Upper lobe of left lung (tissue), 6 donors: ENCODE data around the gene CENPP. TPM values are rescaled to one million over a fixed set of nuclear protein-coding genes. Genes with fewer than 3 reads are reported as not detected.

Experiments
- ATAC-seq, 2 donors: fragments of 200-7000 bp; cut with Tn5 transposase; one replicate each; pipeline ENCODE4 v1.9.1; 2022; ENCODE audit warnings: mild to moderate bottlenecking in 2 of 2, moderate library complexity in 2 of 2; ENCODE audit not compliant: low FRiP score in 2 of 2
- DNase-seq, 2 donors: peaks; one replicate each; pipeline ENCODE4 v3.0.0-alpha.2; 2019 to 2020
- H3K27ac ChIP-seq, 4 donors: fragments of 200-600 bp; sonication (generic); one replicate each; pipeline ENCODE4 v1.5.1; 2016 to 2019
- H3K27me3 ChIP-seq, 4 donors: fragments of 200-600 bp; sonication (generic); one replicate each; pipeline ENCODE4 v1.5.1; 2017 to 2019
- H3K36me3 ChIP-seq, 4 donors: fragments of 200-600 bp; sonication (generic); one replicate each; pipeline ENCODE4 v1.5.1; 2016 to 2019
- H3K4me1 ChIP-seq, 4 donors: fragments of 200-600 bp; sonication (generic); one replicate each; pipeline ENCODE4 v1.5.1; 2018 to 2019
- H3K4me3 ChIP-seq, 4 donors: fragments of 200-600 bp; sonication (generic); one replicate each; pipeline ENCODE4 v1.5.1; 2017 to 2019; ENCODE audit warnings: mild to moderate bottlenecking in 2 of 4, moderate library complexity in 1 of 4
- H3K9me3 ChIP-seq, 4 donors: fragments of 200-600 bp; sonication (generic); one replicate each; pipeline ENCODE4 v1.5.1; 2018 to 2019
- CTCF ChIP-seq, 6 experiments: fragments of 450-650 bp in 4 of 6; fragments of 200-600 bp in 2 of 6; sonication (generic) in 2 of 6; IDR thresholded peaks; one replicate each; pipeline ENCODE4 v1.5.1; 2016 to 2019; ENCODE audit warnings: antibody characterized with exemption in 6 of 6
- EP300 ChIP-seq, 4 donors: sonication (generic); formaldehyde crosslinking; IDR thresholded peaks; one replicate each; pipeline ENCODE4 v1.5.1; 2017; ENCODE audit warnings: antibody characterized with exemption in 4 of 4, control low read depth in 2 of 4
- POLR2A ChIP-seq, 4 donors: fragments of 450-650 bp; IDR thresholded peaks; one replicate each; pipeline ENCODE4 v1.5.1; 2016 to 2017; ENCODE audit warnings: antibody characterized with exemption in 4 of 4, mild to moderate bottlenecking in 2 of 4
- POLR2AphosphoS5 ChIP-seq, 2 donors: sonication (generic); formaldehyde crosslinking; IDR thresholded peaks; one replicate each; pipeline ENCODE4 v1.5.1; 2017; ENCODE audit warnings: antibody characterized with exemption in 2 of 2
- WGBS, 2 donors: methylation state at CpG; one replicate each; pipeline ENCODE4 v1.1.5; 2017 to 2018; 5-methylcytosine and 5-hydroxymethylcytosine counted together
- total RNA-seq, 6 donors: library from RNA; depleted of rRNA in 4 of 6; stranded (reverse); fragments of >200 nt in 4 of 6; gene quantifications; one replicate each; pipeline versions ENCODE4 v1.1.0 to v1.2.1, GENCODE V29; 2016 to 2021
- donor health status: DM: no; HTN: no; CAD: no; lungs with moderate emphysema.
- donor health status: DM: no; HTN: yes; CAD: no; lungs with severe emphysema.

Gene CENPP
- total RNA-seq, 6 donors from 2014 or later: 2.9 to 17.8 (median 4.9) TPM

- no peak for TF ChIP-seq CTCF (IDR thresholded peaks at IDR 0.05)
- no peak for TF ChIP-seq POLR2A (IDR thresholded peaks at IDR 0.05)
- TF ChIP-seq EP300 (IDR thresholded peaks at IDR 0.05): no peak
- TF ChIP-seq POLR2AphosphoS5 (IDR thresholded peaks at IDR 0.05): no peak
- peak overlapping the region in 1 of 4 donors; percentile 37 for H3K27ac ChIP-seq
- ATAC-seq: no peak
These were observed 153.6 kb downstream of the CENPP start for GRCh38 chr9:92479346-92479745.

GRCh38 chr9:92480291-92480771 is 154.6 kb downstream of the CENPP start:
- DNase-seq (no peak), ATAC-seq (peak in 1 of 2 donors; percentile 18)
- 48 to 63% methylated on average over 2 of the region's 2 CpGs for WGBS, 2 donors
- no peak overlapping the region for H3K4me3 ChIP-seq
- peak overlapping the region; percentile 17 to 78 (median 51) for H3K27ac ChIP-seq
- H3K36me3 ChIP-seq: no peaks in the 10 kb centered on the region
- no peaks in the 10 kb centered on the region for H3K9me3 ChIP-seq
- H3K27me3 ChIP-seq: no peaks in the 10 kb centered on the region
- peaks cover 0 to 15% (median 13%) of the 10 kb centered on the region in 4 donors for H3K4me1 ChIP-seq
- no peak for TF ChIP-seq EP300 (IDR thresholded peaks at IDR 0.05)
- TF ChIP-seq POLR2A (IDR thresholded peaks at IDR 0.05): no peak
- no peak for TF ChIP-seq POLR2AphosphoS5 (IDR thresholded peaks at IDR 0.05)
- no peak for TF ChIP-seq CTCF (IDR thresholded peaks at IDR 0.05)

More at GRCh38 chr9:92479346-92479745, 153.6 kb downstream of the CENPP start:
- Histone ChIP-seq H3K9me3 (no peaks in the 10 kb centered on the region), H3K27me3 (no peaks in the 10 kb centered on the region), H3K36me3 (no peaks in the 10 kb centered on the region), H3K4me3 (no peak overlapping the region), H3K4me1 (peaks cover 0 to 13% (median 13%) of the 10 kb centered on the region in 4 donors)
- no peak for DNase-seq

- no peaks in the 10 kb centered on the region for H3K36me3 ChIP-seq
- H3K9me3 ChIP-seq: no peaks in the 10 kb centered on the region
- H3K27me3 ChIP-seq: no peaks in the 10 kb centered on the region
- H3K4me1 ChIP-seq: peaks cover 0 to 15% (median 13%) of the 10 kb centered on the region in 4 donors
- no peak for TF ChIP-seq CTCF (IDR thresholded peaks at IDR 0.05)
- TF ChIP-seq EP300 (IDR thresholded peaks at IDR 0.05): no peak
- no peak for TF ChIP-seq POLR2AphosphoS5 (IDR thresholded peaks at IDR 0.05)
- no peak for TF ChIP-seq POLR2A (IDR thresholded peaks at IDR 0.05)
- no peak overlapping the region for H3K4me3 ChIP-seq
- ATAC-seq (peak in 1 of 2 donors; percentile 74), DNase-seq (no peak)
- WGBS, 2 donors: 54 to 60% methylated on average over 2 of the region's 2 CpGs
- H3K27ac ChIP-seq: peak overlapping the region in 2 of 4 donors; percentile 65 to 78
These were observed 155.4 kb downstream of the CENPP start for GRCh38 chr9:92480986-92481633.

- no peak for DNase-seq
- ATAC-seq: peak in 1 of 2 donors; percentile 73
- Histone ChIP-seq H3K4me1 (peaks cover 0 to 15% (median 13%) of the 10 kb centered on the region in 4 donors), H3K27me3 (no peaks in the 10 kb centered on the region), H3K9me3 (no peaks in the 10 kb centered on the region), H3K4me3 (no peak within 1 kb of the TSS), H3K27ac (peak within 1 kb of the TSS in 3 of 4 donors; percentile 5 to 78 (median 46)), H3K36me3 (no peaks in the 10 kb centered on the region)
- WGBS, 2 donors: 66 to 78% methylated on average over 3 of the region's 3 CpGs
- TF ChIP-seq CTCF (IDR thresholded peaks at IDR 0.05) (no peak), POLR2AphosphoS5 (IDR thresholded peaks at IDR 0.05) (no peak), EP300 (IDR thresholded peaks at IDR 0.05) (no peak), POLR2A (IDR thresholded peaks at IDR 0.05) (no peak)
These were observed 156.6 kb downstream of the CENPP start, which contains the start of gene ASPN for GRCh38 chr9:92482329-92482728. Gene ASPN (minus strand): TSS chr9:92482506.
